WERI-Rb-1 (cell line): ENCODE measurements around the gene JPH3.
A peak's percentile ranks its signal among the peaks of the same experiment; 100 is the strongest.

ENCODE experiments used
- DNase-seq: peaks from one replicate; pipeline ENCODE4 v3.0.0-alpha.2; 2020
- H3K27ac ChIP-seq: fragments of 250-450 bp; sonication (Bioruptor Pico); 2 replicates; pipeline ENCODE4 v1.5.1; 2020; ENCODE audit warnings: mild to moderate bottlenecking, moderate library complexity
- H3K27me3 ChIP-seq: fragments of 250-450 bp; sonication (Bioruptor Pico); 2 replicates; pipeline ENCODE4 v1.5.1; 2021; ENCODE audit warnings: mild to moderate bottlenecking, low read depth, moderate library complexity; ENCODE audit not compliant: insufficient read depth, severe bottlenecking
- H3K36me3 ChIP-seq: fragments of 250-450 bp; sonication (Bioruptor Pico); 2 replicates; pipeline ENCODE4 v1.5.1; 2020; ENCODE audit warnings: mild to moderate bottlenecking, moderate library complexity
- H3K4me3 ChIP-seq: 2 replicates; pipeline ENCODE4 v1.5.1; 2011; ENCODE audit warnings: low read depth, mild to moderate bottlenecking, control low read depth, low read length
- H3K9me3 ChIP-seq: fragments of 250-450 bp; sonication (Bioruptor Pico); 2 replicates; pipeline ENCODE4 v1.5.1; 2021; ENCODE audit warnings: mild to moderate bottlenecking, moderate library complexity; ENCODE audit not compliant: severe bottlenecking
- CTCF ChIP-seq: IDR thresholded peaks from 2 replicates; pipeline ENCODE4 v1.5.1; 2011; ENCODE audit warnings: low read depth, mild to moderate bottlenecking, control low read depth, inconsistent platforms, low read length

JPH3 gene

GRCh38 chr16:87579691-87580090 lies 22.6 kb upstream of the JPH3 start:
- no peak for DNase-seq
- Histone ChIP-seq H3K36me3 (no peaks in the 10 kb centered on the region), H3K4me3 (no peak overlapping the region), H3K27ac (no peak overlapping the region), H3K9me3 (no peaks in the 10 kb centered on the region), H3K27me3 (no peaks in the 10 kb centered on the region)
- TF ChIP-seq CTCF = no peak

- no peaks in the 10 kb centered on the region for H3K36me3 ChIP-seq
- no peak overlapping the region for H3K4me3 ChIP-seq
- H3K27ac ChIP-seq = no peak overlapping the region
- H3K9me3 ChIP-seq = no peaks in the 10 kb centered on the region
- TF ChIP-seq CTCF = no peak
- DNase-seq = no peak
- H3K27me3 ChIP-seq = no peaks in the 10 kb centered on the region
Observed at GRCh38 chr16:87580855-87581261, 21.4 kb upstream of the JPH3 start.

GRCh38 chr16:87581857-87582215 lies 20.5 kb upstream of the JPH3 start:
- Histone ChIP-seq H3K36me3 (no peaks in the 10 kb centered on the region), H3K27ac (no peak overlapping the region), H3K9me3 (no peaks in the 10 kb centered on the region), H3K27me3 (no peaks in the 10 kb centered on the region), H3K4me3 (no peak overlapping the region)
- no peak for TF ChIP-seq CTCF
- no peak for DNase-seq

- TF ChIP-seq CTCF = no peak
- Histone ChIP-seq H3K27me3 (no peaks in the 10 kb centered on the region), H3K36me3 (no peaks in the 10 kb centered on the region), H3K4me3 (no peak overlapping the region), H3K27ac (peak overlapping the region; percentile 34), H3K9me3 (no peaks in the 10 kb centered on the region)
- DNase-seq = peak; percentile 25
Observed at GRCh38 chr16:87582216-87582965, 19.9 kb upstream of the JPH3 start.

- no peak for DNase-seq
- Histone ChIP-seq H3K36me3 (no peaks in the 10 kb centered on the region), H3K9me3 (no peaks in the 10 kb centered on the region), H3K27me3 (no peaks in the 10 kb centered on the region), H3K4me3 (no peak overlapping the region), H3K27ac (no peak overlapping the region)
- TF ChIP-seq CTCF = no peak
Observed at GRCh38 chr16:87582966-87583325, 19.4 kb upstream of the JPH3 start.
